OCI-M1 (cell line): ENCODE data around the gene ITGAE.
"Not testable (repeated sequence)": the region's sequence is repeated elsewhere in the genome, so short reads cannot be mapped to it uniquely, and the experiment has no call there.

ENCODE experiments used
- DNase-seq: peaks from one replicate; lab custom pipeline; 2025; lab: John Stamatoyannopoulos, UW

Gene ITGAE

DNA sequence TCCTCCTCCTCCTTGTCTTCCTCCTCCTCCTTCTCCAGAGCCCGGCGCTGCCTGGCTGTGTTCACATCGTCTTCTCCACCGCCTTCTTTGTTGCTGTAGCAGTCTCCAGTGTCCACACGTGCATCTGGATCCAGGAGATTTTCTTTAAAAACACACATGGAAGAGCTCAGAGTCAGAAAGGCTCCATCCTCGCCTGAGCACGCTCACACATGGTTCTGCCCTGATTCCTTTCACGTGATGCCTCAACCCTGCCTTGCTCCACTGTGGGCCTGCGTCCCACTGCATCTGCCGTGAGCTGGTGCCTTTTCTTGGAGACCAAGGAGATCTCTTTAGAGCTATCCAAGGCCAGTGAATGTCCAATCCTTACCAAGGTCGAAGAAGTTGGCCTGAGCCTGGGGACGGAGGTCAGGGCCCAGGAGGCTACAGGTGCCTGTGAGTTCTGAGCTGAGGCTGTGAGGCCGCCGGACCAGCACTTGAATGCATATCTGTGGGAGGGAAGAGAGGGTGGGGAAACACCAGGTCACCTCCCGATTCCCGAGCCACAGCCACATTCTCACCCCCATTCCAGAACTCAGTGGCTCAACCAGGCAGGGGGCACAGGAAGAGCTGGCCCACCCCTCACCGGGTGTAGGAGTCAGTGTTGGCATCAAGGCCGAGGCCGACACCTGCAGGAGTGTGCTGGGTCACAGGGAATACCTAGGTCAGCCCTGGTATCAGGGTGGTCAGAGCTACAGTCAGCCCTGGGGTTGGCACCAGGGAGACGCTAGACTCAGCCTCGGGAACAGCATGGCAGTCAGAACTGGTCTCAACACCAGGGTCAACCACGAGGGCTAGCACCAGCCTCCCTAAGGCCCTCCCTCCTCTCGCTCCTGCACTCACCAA is 39.7 kb downstream of the ITGAE start:
- no peak for DNase-seq

- DNase-seq: no peak
These were observed 41.3 kb downstream of the ITGAE start for GRCh38 chr17:3759597-3760216.

DNA sequence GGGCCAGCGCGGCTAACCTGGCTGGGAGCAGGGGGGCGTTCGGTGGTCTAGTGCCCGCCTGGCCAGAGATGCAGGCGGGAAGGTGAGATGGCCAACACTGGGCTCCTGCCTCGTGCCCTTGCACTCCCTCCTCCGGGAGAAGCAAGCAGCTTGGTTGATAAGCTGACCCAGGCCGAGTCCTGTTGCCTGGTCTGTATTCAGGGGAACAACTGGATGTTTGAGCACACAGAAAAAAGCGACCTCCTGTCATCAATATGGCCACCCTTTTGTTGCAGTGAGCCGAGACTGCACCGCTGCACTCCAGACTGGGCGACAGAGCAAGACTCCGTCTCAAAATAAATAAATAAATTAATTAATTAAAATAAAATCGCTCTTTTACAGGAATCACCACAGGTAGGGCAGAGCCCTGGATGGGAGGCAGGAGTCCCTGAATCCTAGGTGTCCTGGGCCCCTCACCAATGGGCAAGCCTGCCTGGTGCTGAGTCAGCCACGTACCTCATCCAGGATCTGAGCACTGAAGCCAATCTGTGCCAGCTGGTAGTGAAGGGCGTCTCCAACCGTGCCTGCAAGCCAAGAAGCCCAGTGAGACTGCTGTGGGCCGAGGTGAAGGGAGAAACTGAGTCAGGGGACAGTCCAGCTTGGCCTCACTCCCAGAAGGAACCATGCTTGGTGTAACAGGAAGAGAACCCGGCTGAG is 45.5 kb downstream of the ITGAE start:
- no peak for DNase-seq

- DNase-seq: no peak
These were observed 46.3 kb downstream of the ITGAE start for GRCh38 chr17:3754458-3755334.

GRCh38 chr17:3754066-3754457 is 46.9 kb downstream of the ITGAE start:
- DNase-seq: no peak

DNA sequence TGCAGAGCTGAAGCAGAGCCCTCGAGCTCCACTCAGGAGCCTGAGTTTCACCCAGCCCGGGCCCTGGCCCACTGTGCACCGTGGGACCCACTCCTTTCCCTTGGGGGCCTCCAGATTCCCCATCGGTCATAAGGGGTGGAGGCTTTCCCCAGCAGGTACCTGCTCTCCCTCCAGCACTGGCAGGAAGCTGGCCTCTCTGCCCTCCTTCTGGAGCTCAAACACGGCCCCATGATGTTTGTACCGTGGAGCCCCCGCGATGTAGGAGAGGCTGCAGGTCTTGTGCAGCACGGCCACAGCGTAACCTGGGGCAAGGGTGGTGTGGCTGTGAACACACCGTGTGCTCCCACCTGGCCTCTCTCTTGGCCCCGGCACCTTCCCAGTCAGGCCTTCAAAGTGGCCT is 47.4 kb downstream of the ITGAE start:
- DNase-seq: no peak

GRCh38 chr17:3751836-3752235 is 49.2 kb downstream of the ITGAE start:
- no peak for DNase-seq

GRCh38 chr17:3750926-3751325 is 50.1 kb downstream of the ITGAE start:
- DNase-seq: no peak

GRCh38 chr17:3750296-3750695 is 50.7 kb downstream of the ITGAE start:
- DNase-seq: no peak

- DNase-seq: no peak
These were observed 52.4 kb downstream of the ITGAE start for GRCh38 chr17:3748576-3748975.

GRCh38 chr17:3747805-3748204 is 53.2 kb downstream of the ITGAE start:
- DNase-seq: no peak

DNA sequence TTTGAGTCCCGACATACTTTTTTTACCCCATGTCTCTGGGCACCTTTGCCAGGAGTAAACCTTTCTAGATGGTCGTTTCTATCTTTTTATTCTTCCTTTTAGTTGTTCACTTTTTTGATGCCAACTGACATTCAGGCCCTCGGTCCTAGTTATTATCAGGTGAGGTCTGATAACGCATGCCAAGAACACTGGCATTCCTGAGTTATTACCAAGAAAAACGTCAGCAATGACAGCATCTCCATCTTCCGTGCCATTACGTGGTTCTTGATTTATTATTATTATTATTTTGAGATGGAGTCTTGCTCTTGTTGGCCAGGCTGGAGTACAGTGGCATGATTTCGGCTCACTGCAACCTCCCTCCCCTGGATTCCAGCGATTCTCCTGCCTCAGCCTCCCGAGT is 55.9 kb downstream of the ITGAE start:
- no peak for DNase-seq

GRCh38 chr17:3744014-3744413 is 57.0 kb downstream of the ITGAE start:
- DNase-seq: no peak

GRCh38 chr17:3740611-3741073 is 60.3 kb downstream of the ITGAE start:
- DNase-seq: no peak

DNA sequence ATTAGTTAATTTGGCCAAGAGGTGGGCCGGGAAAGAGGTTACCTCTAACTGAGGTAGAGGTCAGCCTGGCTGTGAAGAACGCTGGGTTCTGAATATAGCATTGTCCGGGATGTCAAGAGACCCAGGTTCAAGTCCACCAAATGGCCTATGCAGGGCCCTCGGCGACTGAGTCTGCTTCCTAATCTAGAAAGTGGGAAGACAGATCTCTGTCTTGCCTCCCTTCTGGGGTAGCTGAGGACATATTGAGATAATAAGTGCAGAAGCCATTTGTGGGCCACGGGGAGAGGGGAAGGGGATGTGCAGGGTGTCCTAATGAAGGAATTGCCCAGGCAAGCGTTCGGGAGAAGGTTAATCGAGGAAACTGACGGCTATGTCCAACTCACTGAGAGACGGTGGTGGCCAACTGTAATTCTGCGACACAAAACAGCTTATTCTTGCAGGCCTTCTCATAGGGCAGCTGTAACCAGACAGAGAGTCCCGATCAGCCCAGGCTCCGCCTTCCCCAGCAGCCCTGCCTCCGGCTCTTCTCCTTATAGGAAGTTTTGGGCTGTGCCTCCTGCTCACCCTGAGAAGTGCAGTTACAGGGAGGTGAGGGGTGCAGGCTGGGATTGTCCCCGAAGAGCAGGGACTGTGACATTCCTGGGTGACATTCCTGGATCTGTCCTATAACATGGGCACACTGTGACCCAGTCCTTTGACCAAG is 61.4 kb downstream of the ITGAE start:
- DNase-seq: no peak

- no peak for DNase-seq
These were observed 62.3 kb downstream of the ITGAE start for GRCh38 chr17:3738562-3739295.

DNA sequence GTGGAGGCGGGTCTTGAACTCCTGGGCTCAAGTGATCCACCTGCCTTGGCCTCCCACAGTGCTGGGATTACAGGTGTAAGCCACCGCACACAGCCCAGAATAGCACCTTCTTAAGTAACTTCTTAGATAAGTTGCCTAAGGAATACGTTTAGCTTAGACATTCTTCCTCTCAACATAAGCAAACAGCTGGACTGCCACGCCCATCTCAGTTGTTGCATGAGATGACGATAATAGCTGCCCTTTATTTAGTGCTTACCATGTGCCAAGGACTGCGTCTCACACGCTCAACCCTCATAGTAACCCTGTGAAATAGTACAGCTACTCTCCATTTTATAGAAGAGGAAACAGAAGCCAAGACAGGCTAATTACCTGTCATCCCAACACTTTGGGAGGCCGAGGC is 65.5 kb downstream of the ITGAE start:
- DNase-seq: no peak

- DNase-seq: not testable (repeated sequence)
These were observed 66.1 kb downstream of the ITGAE start for GRCh38 chr17:3734911-3735276.

- peak; percentile 63 for DNase-seq
These were observed 68.8 kb downstream of the ITGAE start for GRCh38 chr17:3732210-3732621.

DNA sequence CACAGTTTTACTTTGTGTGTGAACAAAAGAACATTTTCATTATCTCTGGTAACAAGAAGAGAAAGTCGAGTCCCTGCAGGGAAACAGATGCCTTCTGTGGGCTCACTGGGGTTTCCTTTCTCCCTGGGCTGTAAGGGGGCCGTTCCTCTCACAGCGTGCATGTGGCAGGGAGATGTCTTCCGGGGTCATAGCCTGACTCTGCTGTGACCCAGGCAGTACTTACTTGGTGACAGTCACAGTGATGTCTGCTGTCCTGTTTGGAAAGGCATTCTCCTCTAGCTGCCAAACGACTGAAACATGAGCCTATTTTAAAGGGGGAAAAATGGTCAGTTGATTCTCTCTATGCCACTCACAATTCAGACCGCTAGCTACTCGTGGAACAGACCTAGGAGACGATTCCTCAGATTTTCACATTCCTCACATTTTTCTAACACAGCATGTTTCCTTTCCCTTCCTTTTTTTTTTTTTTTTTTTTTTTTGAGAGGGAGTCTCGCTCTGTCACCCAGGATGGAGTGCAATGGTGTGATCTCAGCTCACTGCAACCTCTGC is 70.0 kb downstream of the ITGAE start:
- DNase-seq: no peak
